Ovary (tissue), 3 donors: ENCODE results near the gene AARS1.

Experiments
- POLR2A ChIP-seq: fragments of 450-650 bp; IDR thresholded peaks from one replicate; pipeline ENCODE4 v1.6.1; 2017; ENCODE audit warnings: antibody characterized with exemption, mild to moderate bottlenecking, moderate library complexity
- TF ChIP-seq, protein P1 (sequence below), 3 donors: fragments of 450-650 bp in 2 of 3; fragments of 200-600 bp in 1 of 3; IDR thresholded peaks; one replicate each; pipeline versions ENCODE4 v1.5.1 to v1.8.0; 2016 to 2022; ENCODE audit warnings: antibody characterized with exemption in 3 of 3, mild to moderate bottlenecking in 1 of 3
- donor health status: DM: no; HTN: no; CAD: no.

DNA sequence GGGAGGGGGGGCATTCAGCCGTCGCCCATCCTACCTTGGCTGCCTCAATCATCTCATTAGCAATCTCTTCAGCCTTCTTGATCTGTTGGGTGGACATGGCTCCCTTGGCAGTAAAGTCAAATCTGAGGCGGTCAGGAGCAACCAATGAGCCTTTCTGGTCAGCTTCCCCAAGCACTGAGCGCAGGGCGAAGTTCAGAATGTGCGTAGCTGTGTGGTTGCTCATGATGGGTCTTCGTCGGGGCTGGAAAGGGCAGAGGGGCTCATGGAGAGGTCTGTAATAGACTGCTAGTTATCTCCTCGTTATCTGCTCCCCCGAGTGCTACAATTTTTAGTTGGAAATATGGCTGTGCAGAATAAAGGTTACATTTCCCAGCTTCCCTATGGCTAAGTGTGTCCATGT lies 30.4 kb downstream of the AARS1 start:
- TF ChIP-seq, protein P1, sequence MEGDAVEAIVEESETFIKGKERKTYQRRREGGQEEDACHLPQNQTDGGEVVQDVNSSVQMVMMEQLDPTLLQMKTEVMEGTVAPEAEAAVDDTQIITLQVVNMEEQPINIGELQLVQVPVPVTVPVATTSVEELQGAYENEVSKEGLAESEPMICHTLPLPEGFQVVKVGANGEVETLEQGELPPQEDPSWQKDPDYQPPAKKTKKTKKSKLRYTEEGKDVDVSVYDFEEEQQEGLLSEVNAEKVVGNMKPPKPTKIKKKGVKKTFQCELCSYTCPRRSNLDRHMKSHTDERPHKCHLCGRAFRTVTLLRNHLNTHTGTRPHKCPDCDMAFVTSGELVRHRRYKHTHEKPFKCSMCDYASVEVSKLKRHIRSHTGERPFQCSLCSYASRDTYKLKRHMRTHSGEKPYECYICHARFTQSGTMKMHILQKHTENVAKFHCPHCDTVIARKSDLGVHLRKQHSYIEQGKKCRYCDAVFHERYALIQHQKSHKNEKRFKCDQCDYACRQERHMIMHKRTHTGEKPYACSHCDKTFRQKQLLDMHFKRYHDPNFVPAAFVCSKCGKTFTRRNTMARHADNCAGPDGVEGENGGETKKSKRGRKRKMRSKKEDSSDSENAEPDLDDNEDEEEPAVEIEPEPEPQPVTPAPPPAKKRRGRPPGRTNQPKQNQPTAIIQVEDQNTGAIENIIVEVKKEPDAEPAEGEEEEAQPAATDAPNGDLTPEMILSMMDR (IDR thresholded peaks at IDR 0.05) = no peak
- no peak for TF ChIP-seq POLR2A
